ENCODE results near the gene SNN. TPM values are rescaled to one million over a fixed set of nuclear protein-coding genes. Genes with fewer than 3 reads are reported as not detected.

Gene SNN
- total RNA-seq, 4 donors from 2014 or later: 31.5 to 50.6 (median 36.3) TPM

DNA sequence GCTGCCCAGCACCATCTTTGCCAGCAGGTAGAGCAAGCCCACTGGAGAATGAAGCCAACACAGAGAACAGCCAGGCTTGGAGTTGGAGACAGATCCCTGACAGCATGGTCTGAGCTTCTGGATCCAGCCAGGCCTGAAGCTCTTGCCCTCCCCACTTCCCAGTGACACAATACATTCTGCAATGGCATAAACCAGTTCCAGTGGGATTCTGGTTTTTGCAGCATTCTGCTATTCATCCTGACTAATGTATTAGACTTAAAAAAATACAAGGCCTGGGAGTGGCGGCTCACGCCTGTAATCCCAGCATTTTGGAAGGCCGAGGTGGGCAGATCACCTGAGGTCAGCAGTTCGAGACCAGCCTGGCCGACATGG is 41.0 kb upstream of the SNN start:
- 98% methylated on average over 5 of the region's 5 CpGs for WGBS, 2 donors
- Histone ChIP-seq H3K27ac (peak overlapping the region in 1 of 3 donors; percentile 17), H3K27me3 (no peaks in the 10 kb centered on the region), H3K9me3 (no peaks in the 10 kb centered on the region), H3K4me3 (replicated peaks in 1 of 3) (no peak overlapping the region), H3K4me1 (peaks cover 6 to 25% of the 10 kb centered on the region in 2 donors), H3K36me3 (no peaks in the 10 kb centered on the region)
- no peak for DNase-seq
- intact Hi-C loops (cut with DNase I): no loop called here
- TF ChIP-seq, protein P1, sequence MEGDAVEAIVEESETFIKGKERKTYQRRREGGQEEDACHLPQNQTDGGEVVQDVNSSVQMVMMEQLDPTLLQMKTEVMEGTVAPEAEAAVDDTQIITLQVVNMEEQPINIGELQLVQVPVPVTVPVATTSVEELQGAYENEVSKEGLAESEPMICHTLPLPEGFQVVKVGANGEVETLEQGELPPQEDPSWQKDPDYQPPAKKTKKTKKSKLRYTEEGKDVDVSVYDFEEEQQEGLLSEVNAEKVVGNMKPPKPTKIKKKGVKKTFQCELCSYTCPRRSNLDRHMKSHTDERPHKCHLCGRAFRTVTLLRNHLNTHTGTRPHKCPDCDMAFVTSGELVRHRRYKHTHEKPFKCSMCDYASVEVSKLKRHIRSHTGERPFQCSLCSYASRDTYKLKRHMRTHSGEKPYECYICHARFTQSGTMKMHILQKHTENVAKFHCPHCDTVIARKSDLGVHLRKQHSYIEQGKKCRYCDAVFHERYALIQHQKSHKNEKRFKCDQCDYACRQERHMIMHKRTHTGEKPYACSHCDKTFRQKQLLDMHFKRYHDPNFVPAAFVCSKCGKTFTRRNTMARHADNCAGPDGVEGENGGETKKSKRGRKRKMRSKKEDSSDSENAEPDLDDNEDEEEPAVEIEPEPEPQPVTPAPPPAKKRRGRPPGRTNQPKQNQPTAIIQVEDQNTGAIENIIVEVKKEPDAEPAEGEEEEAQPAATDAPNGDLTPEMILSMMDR (IDR thresholded peaks at IDR 0.05): no peak
- TF ChIP-seq POLR2A (IDR thresholded peaks at IDR 0.05): no peak

DNA sequence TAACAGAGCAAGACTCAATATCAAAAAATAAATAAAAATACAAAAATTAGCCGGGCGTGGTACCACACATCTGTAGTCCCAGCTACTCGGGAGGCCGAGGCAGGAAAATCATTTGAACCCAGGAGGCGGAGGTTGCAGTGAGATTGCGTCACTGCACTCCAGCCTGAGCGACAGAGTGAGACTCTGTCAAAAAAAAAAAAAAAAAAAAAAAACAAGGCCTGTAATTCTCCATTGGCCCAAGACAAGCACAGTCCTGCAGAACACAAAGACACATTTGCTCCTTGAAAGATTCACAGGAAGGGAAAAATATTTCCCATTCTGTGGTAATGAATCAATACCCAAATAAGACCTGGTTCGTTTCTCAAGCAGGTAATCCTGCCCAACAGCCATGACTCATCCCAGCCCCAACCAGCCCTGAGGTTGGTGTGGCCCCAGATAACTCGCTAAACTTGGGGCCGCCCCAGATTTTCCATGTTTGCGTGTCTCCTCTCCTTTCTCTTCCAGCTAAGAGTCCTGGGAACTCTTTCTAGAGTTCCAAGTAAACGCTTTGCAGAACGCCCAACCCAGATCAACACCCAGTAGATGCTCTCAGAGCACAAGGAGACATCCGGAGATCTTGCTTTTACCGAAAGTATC is 40.3 kb upstream of the SNN start:
- no peaks in the 10 kb centered on the region for H3K9me3 ChIP-seq
- DNase-seq: no peak
- peaks cover 0 to 18% of the 10 kb centered on the region in 2 donors for H3K4me1 ChIP-seq
- TF ChIP-seq, protein P1 (IDR thresholded peaks at IDR 0.05): no peak
- no peak for TF ChIP-seq POLR2A (IDR thresholded peaks at IDR 0.05)
- peak overlapping the region in 1 of 3 donors; percentile 17 for H3K27ac ChIP-seq
- no peaks in the 10 kb centered on the region for H3K27me3 ChIP-seq
- no peaks in the 10 kb centered on the region for H3K36me3 ChIP-seq
- no peak overlapping the region for H3K4me3 ChIP-seq (replicated peaks in 1 of 3)
- intact Hi-C loops (cut with DNase I): no loop called here
- WGBS, 2 donors: 71 to 73% methylated on average over 15 of the region's 15 CpGs

DNA sequence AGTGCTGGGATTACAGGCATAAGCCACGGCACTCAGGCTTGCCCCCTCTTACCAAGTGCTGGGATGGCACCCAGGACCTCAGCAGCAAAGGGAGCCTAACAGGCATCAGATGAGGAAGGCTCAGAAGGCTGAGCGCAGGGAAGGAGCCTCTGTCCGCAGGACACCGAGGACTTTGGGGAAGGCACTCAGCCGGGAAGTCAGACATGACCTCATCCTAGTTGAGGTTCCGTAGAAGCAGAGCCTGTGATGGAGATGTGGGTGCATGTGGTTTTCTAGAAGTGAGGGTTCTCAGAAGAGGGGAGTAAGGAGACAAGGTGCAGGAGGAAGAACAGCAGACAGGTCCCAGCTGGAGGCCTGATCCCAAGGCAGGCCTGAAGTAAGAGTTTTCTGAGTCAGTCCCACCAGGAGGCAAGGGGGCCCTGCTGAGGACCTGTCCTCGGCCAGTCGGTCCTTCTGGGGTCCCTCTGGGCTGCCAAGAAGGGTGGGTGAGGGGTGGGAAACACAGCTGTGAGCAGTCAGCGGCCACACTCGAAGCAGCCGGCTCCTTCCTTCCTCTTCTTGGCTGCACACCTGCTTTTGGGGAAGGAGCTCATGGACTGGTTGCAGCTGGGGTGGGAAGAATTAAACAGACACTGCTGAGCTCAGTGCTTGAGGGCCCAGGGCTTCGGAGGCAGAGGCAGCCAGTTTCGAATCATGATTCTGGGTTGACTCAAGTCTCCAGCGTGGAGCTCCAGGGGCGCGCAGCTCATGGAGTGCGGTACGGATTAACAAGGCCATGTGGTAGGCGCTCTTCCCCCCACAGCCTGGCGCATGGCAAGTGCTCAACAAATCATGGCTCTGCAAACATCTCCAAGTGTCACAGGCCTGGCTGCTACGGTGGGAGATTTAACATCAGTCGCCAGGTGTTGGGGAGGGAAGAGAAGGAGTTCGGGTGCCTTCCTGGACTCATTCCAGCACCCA is 38.9 kb upstream of the SNN start:
- no peak overlapping the region for H3K4me3 ChIP-seq (replicated peaks in 1 of 3)
- TF ChIP-seq, protein P1 (IDR thresholded peaks at IDR 0.05): no peak
- no peak for TF ChIP-seq POLR2A (IDR thresholded peaks at IDR 0.05)
- H3K36me3 ChIP-seq: no peaks in the 10 kb centered on the region
- no peaks in the 10 kb centered on the region for H3K27me3 ChIP-seq
- peaks cover 0 to 18% of the 10 kb centered on the region in 2 donors for H3K4me1 ChIP-seq
- intact Hi-C loops (cut with DNase I): no loop called here
- H3K9me3 ChIP-seq: no peaks in the 10 kb centered on the region
- peak overlapping the region in 1 of 3 donors; percentile 28 for H3K27ac ChIP-seq
- WGBS, 2 donors: 88 to 89% methylated on average over 22 of the region's 23 CpGs
- no peak for DNase-seq

DNA sequence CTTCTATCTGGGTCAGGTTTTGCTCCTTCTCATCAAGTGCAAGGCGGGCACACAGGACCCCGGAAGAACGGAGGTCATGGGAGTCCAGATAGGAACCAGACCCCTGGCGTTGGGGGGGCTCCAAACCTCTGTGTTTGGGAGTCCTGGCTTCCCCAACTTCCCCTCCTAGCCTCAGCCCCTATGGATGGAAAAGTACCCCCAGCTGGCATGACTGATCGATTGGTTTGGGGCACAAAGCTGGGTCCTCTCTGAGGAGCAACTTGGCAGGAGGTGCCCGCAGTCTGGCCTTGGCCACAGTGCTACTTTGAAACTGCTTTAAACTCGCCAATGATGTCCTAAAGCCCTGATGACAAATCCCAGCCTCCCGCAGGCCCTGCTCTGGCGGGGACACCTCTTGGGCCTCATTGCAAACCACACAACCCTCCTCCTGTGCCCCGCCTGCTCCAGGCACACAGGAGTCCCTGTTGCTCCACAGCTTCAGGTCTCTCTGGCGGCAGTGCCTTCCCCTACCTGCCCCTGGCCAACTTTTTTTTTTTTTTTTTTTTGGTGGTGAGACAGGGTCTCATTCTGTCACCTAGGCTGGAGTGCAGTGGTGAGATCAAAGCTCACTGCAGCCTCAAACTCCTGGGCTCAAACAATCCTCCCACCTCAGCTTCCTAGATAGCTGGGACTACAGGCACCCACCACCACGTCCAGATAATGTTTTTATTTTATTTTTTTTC is 38.0 kb upstream of the SNN start:
- Histone ChIP-seq H3K9me3 (no peaks in the 10 kb centered on the region), H3K27me3 (no peaks in the 10 kb centered on the region), H3K27ac (no peak overlapping the region), H3K4me1 (peaks cover 0 to 10% of the 10 kb centered on the region in 2 donors), H3K4me3 (replicated peaks in 1 of 3) (no peak overlapping the region), H3K36me3 (no peaks in the 10 kb centered on the region)
- no peak for DNase-seq
- TF ChIP-seq, protein P1 (IDR thresholded peaks at IDR 0.05): no peak
- TF ChIP-seq POLR2A (IDR thresholded peaks at IDR 0.05): no peak
- intact Hi-C loops (cut with DNase I): no loop called here
- WGBS, 2 donors: 86 to 93% methylated on average over 12 of the region's 12 CpGs
